ENCODE results near the gene TBC1D22A. TPM values are rescaled to one million over a fixed set of nuclear protein-coding genes. Genes with fewer than 3 reads are reported as not detected.

Gene TBC1D22A
- total and polyA plus RNA-seq, 4 donors, result 4.1 to 12.4 (median 8.4) TPM

GRCh38 chr22:47012589-47013370 lies 250.3 kb downstream of the TBC1D22A start:
- no peaks in the 10 kb centered on the region for H3K4me1 ChIP-seq (ENCODE audit: control insufficient read depth in 4 of 4, insufficient read depth in 4 of 4, low read length in 3 of 4)
- H3K4me3 ChIP-seq (ENCODE audit: low read depth in 1 of 3, low read length in 3 of 3), result no peak overlapping the region
- peaks cover 0 to 12% (median 8%) of the 10 kb centered on the region in 4 donors for H3K36me3 ChIP-seq (ENCODE audit: control insufficient read depth in 4 of 4, insufficient read depth in 3 of 4, low read depth in 1 of 4, low read length in 3 of 4)
- no peaks in the 10 kb centered on the region for H3K9me3 ChIP-seq (ENCODE audit: control insufficient read depth in 4 of 4, low read length in 3 of 4)
- H3K27me3 ChIP-seq (ENCODE audit: control insufficient read depth in 4 of 4, insufficient read depth in 4 of 4, low read length in 3 of 4), result no peaks in the 10 kb centered on the region
- H3K9ac ChIP-seq (ENCODE audit: low read depth in 1 of 2, low read length in 2 of 2), result no peak overlapping the region
- H3K27ac ChIP-seq (ENCODE audit: low read depth in 1 of 2, low read length in 2 of 2), result no peak overlapping the region
- no peak for TF ChIP-seq NR2F2 (IDR thresholded peaks at IDR 0.05)
- no peak for TF ChIP-seq MAX (IDR thresholded peaks at IDR 0.05)
- no peak for TF ChIP-seq JUND (IDR thresholded peaks at IDR 0.05)
- TF ChIP-seq TAF1 (conservative IDR thresholded peaks at IDR 0.05), result no peak
- TF ChIP-seq RAD21 (IDR thresholded peaks at IDR 0.05), result no peak
- TF ChIP-seq FOXA1 (IDR thresholded peaks at IDR 0.05), result no peak
- TF ChIP-seq CTCF (IDR thresholded peaks at IDR 0.05; ENCODE audit: low read depth, low read length, missing input control), result no peak
- no peak for TF ChIP-seq FOXA2 (IDR thresholded peaks at IDR 0.05)
- TF ChIP-seq HNF4A (conservative IDR thresholded peaks at IDR 0.05), result no peak
- no peak for TF ChIP-seq ZBTB33 (IDR thresholded peaks at IDR 0.05)
- TF ChIP-seq REST (IDR thresholded peaks at IDR 0.05), result no peak
- TF ChIP-seq HNF4G (IDR thresholded peaks at IDR 0.05), result no peak
- WGBS, result 95% methylated on average over 20 of the region's 20 CpGs
- DNase-seq (ENCODE audit: low spot score), result no peak

- Histone ChIP-seq H3K27me3 (ENCODE audit: control insufficient read depth in 4 of 4, insufficient read depth in 4 of 4, low read length in 3 of 4) (no peaks in the 10 kb centered on the region), H3K4me3 (ENCODE audit: low read depth in 1 of 3, low read length in 3 of 3) (no peak overlapping the region), H3K9ac (ENCODE audit: low read depth in 1 of 2, low read length in 2 of 2) (no peak overlapping the region), H3K4me1 (ENCODE audit: control insufficient read depth in 4 of 4, insufficient read depth in 4 of 4, low read length in 3 of 4) (no peaks in the 10 kb centered on the region), H3K36me3 (ENCODE audit: control insufficient read depth in 4 of 4, insufficient read depth in 3 of 4, low read depth in 1 of 4, low read length in 3 of 4) (peaks cover 0 to 10% (median 6%) of the 10 kb centered on the region in 4 donors), H3K27ac (ENCODE audit: low read depth in 1 of 2, low read length in 2 of 2) (no peak overlapping the region), H3K9me3 (ENCODE audit: control insufficient read depth in 4 of 4, low read length in 3 of 4) (no peaks in the 10 kb centered on the region)
- 98% methylated on average over 23 of the region's 23 CpGs for WGBS
- no peak for DNase-seq (ENCODE audit: low spot score)
- TF ChIP-seq HNF4G (IDR thresholded peaks at IDR 0.05) (no peak), NR2F2 (IDR thresholded peaks at IDR 0.05) (no peak), SP1 (IDR thresholded peaks at IDR 0.05) (no peak), HNF4A (conservative IDR thresholded peaks at IDR 0.05) (no peak), RAD21 (IDR thresholded peaks at IDR 0.05) (no peak), TAF1 (conservative IDR thresholded peaks at IDR 0.05) (no peak), RXRA (IDR thresholded peaks at IDR 0.05) (no peak), FOXA2 (IDR thresholded peaks at IDR 0.05) (no peak), REST (IDR thresholded peaks at IDR 0.05) (no peak), CTCF (IDR thresholded peaks at IDR 0.05; ENCODE audit: low read depth, low read length, missing input control) (no peak), MAX (IDR thresholded peaks at IDR 0.05) (no peak), JUND (IDR thresholded peaks at IDR 0.05) (no peak)
Measured at GRCh38 chr22:47013861-47014635, 251.6 kb downstream of the TBC1D22A start.
